Measurements from ENCODE around the gene AP3B2.

Gene AP3B2

DNA sequence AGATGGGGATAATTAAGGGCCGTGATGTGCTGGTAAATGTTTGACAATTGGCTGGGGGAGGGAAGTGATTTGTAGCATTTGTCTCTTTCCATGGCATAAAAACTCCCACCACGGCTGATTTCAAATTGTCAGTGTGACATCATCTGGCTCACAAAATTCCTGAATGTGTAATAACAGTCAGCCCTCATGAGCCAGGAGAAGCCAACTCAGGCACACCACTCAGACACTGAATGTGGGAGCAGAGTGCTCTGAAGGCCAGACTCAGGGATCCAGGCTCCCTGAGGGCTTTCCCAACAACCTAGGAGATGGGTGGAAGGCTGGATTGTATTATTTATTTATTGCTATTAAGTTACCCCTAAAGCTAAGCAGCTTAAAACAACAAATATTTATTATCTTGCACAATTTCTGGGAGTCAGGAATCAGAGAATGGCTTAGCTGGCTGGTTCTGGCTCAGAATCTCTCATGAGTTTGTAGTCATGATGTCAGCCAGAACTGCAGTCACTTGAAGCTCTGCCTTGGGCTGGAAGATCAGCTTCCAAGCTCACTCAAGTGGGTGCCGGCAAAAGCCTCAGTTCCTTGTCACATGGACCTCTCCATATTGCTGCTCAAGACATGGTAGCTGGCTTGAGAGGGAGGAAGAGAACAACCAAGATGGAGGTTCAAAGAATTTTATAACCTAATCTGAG lies 56.0 kb downstream of the AP3B2 start:
- H3K9ac ChIP-seq (ENCODE audit: low read length in 5 of 5), result no peak overlapping the region
- H3K9me3 ChIP-seq (ENCODE audit: control insufficient read depth in 5 of 5, low read length in 5 of 5), result no peaks in the 10 kb centered on the region
- no peaks in the 10 kb centered on the region for H3K36me3 ChIP-seq (ENCODE audit: control insufficient read depth in 5 of 5, insufficient read depth in 5 of 5, low read length in 5 of 5)
- peaks cover 0 to under 1% (median 0%) of the 10 kb centered on the region in 5 donors for H3K4me1 ChIP-seq (ENCODE audit: control insufficient read depth in 5 of 5, insufficient read depth in 5 of 5, low read length in 5 of 5)
- H3K4me3 ChIP-seq (ENCODE audit: low read depth in 1 of 5, low read length in 5 of 5), result no peak overlapping the region
- H3K27me3 ChIP-seq (ENCODE audit: control insufficient read depth in 5 of 5, insufficient read depth in 4 of 5, low read length in 5 of 5), result peaks cover 0 to 4% (median 0%) of the 10 kb centered on the region in 5 donors
- H3K27ac ChIP-seq (ENCODE audit: low read depth, low read length), result no peak overlapping the region

DNA sequence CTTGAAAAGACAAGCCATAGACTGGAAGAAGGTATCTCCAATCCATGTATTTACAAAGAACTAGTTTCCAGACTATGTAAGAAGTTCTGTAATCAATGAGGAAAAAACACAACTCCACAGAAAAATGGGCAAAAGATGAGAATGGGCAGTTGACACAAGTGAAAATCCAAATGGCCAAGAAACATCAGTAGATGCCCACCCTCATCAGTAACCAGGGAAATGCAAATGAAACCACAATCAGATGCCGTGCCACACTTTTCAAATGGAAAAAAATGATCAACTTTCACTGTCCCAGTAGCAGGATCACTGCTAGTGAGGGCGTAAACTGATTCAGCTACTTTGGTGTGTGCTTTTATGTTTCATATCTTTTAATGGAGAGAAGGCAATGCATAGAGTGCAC lies 58.0 kb downstream of the AP3B2 start:
- H3K9me3 ChIP-seq (ENCODE audit: control insufficient read depth in 5 of 5, low read length in 5 of 5), result no peaks in the 10 kb centered on the region

DNA sequence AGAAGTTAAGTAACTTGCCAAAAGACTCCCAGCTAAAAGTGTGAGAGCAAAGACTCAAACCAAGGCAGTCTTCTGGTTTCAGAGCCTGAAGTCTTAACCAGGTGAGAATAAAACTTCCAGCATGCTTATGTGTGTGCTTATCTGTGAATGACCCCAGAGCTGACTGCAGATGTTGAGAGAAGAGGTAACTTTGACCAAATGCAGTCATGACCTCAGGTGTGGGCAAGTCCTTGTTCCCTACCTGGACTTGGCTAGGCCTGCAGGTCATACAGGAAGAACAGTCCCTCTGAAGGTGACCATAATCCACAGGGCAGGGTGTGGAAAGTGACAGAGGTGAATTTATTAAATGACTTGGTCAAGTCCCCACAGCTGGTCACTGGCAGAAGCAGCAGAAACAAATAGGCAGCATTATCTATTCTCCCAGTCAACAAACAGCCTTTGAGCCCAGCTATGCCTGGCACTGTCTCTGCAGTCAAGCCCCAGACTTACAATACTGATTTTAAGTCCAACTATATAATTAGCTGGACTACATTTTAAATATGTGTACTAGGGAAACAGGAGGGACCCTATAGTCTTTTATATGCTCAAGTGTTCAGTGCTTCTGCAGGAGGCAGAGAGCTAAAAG lies 59.5 kb downstream of the AP3B2 start:
- no peak overlapping the region for H3K4me3 ChIP-seq (ENCODE audit: low read depth in 1 of 5, low read length in 5 of 5)
- H3K4me1 ChIP-seq (ENCODE audit: control insufficient read depth in 5 of 5, insufficient read depth in 5 of 5, low read length in 5 of 5), result peaks cover 0 to 25% (median 23%) of the 10 kb centered on the region in 5 donors
- no peaks in the 10 kb centered on the region for H3K9me3 ChIP-seq (ENCODE audit: control insufficient read depth in 5 of 5, low read length in 5 of 5)
- no peak overlapping the region for H3K27ac ChIP-seq (ENCODE audit: low read depth, low read length)
- peaks cover 0 to 15% (median 11%) of the 10 kb centered on the region in 5 donors for H3K27me3 ChIP-seq (ENCODE audit: control insufficient read depth in 5 of 5, insufficient read depth in 4 of 5, low read length in 5 of 5)
- H3K36me3 ChIP-seq (ENCODE audit: control insufficient read depth in 5 of 5, insufficient read depth in 5 of 5, low read length in 5 of 5), result no peaks in the 10 kb centered on the region
- no peak overlapping the region for H3K9ac ChIP-seq (ENCODE audit: low read length in 5 of 5)

More for the DNA sequence above, 58.0 kb downstream of the AP3B2 start:
- Histone ChIP-seq H3K4me1 (ENCODE audit: control insufficient read depth in 5 of 5, insufficient read depth in 5 of 5, low read length in 5 of 5) (peaks cover 0 to 18% (median 15%) of the 10 kb centered on the region in 5 donors), H3K27ac (ENCODE audit: low read depth, low read length) (no peak overlapping the region), H3K9ac (ENCODE audit: low read length in 5 of 5) (no peak overlapping the region), H3K27me3 (ENCODE audit: control insufficient read depth in 5 of 5, insufficient read depth in 4 of 5, low read length in 5 of 5) (peaks cover 0 to 11% (median 6%) of the 10 kb centered on the region in 5 donors), H3K36me3 (ENCODE audit: control insufficient read depth in 5 of 5, insufficient read depth in 5 of 5, low read length in 5 of 5) (no peaks in the 10 kb centered on the region), H3K4me3 (ENCODE audit: low read depth in 1 of 5, low read length in 5 of 5) (no peak overlapping the region)

DNA sequence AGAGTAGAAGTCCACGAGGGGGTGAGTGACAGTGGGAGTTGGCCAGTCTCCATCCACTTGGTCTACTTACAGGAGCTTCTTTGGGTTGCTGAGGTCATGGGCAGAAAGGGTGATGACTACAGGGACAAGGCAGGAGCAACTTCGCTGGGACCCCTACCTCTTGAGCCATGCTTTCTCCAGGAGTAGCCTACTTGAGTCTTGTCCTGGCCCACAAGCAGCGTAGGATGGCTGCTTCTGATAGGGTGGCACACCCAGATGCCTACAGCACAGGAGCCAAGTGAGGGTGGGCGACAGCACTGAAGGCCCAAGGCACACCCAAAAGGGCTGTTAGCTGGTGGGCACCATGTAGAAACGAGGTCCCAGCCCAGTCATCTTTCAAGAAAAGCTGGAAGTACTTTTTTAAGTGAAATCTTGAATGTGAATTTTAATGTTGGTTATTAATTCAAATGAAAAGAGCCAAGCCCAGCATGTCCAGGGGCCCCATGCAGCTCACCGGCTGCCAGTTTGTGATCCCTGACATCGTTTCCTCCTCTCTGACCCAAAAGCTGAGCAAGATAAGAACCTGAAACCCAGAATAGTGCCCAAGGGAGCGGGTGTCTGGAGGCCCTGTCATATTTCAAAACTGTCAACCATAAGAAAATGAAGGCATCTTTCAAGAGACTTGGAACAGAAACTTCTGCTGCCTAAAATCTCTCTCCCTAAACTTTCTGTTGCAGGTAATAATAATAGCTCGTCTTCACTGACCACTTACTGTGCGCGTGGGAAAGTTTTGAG lies 60.3 kb downstream of the AP3B2 start:
- peaks cover 0 to 25% (median 23%) of the 10 kb centered on the region in 5 donors for H3K4me1 ChIP-seq (ENCODE audit: control insufficient read depth in 5 of 5, insufficient read depth in 5 of 5, low read length in 5 of 5)
- H3K4me3 ChIP-seq (ENCODE audit: low read depth in 1 of 5, low read length in 5 of 5), result no peak overlapping the region
- H3K36me3 ChIP-seq (ENCODE audit: control insufficient read depth in 5 of 5, insufficient read depth in 5 of 5, low read length in 5 of 5), result no peaks in the 10 kb centered on the region
- no peak overlapping the region for H3K9ac ChIP-seq (ENCODE audit: low read length in 5 of 5)
- H3K27ac ChIP-seq (ENCODE audit: low read depth, low read length), result no peak overlapping the region
- H3K27me3 ChIP-seq (ENCODE audit: control insufficient read depth in 5 of 5, insufficient read depth in 4 of 5, low read length in 5 of 5), result peaks cover 0 to 15% (median 11%) of the 10 kb centered on the region in 5 donors
- H3K9me3 ChIP-seq (ENCODE audit: control insufficient read depth in 5 of 5, low read length in 5 of 5), result no peaks in the 10 kb centered on the region

DNA sequence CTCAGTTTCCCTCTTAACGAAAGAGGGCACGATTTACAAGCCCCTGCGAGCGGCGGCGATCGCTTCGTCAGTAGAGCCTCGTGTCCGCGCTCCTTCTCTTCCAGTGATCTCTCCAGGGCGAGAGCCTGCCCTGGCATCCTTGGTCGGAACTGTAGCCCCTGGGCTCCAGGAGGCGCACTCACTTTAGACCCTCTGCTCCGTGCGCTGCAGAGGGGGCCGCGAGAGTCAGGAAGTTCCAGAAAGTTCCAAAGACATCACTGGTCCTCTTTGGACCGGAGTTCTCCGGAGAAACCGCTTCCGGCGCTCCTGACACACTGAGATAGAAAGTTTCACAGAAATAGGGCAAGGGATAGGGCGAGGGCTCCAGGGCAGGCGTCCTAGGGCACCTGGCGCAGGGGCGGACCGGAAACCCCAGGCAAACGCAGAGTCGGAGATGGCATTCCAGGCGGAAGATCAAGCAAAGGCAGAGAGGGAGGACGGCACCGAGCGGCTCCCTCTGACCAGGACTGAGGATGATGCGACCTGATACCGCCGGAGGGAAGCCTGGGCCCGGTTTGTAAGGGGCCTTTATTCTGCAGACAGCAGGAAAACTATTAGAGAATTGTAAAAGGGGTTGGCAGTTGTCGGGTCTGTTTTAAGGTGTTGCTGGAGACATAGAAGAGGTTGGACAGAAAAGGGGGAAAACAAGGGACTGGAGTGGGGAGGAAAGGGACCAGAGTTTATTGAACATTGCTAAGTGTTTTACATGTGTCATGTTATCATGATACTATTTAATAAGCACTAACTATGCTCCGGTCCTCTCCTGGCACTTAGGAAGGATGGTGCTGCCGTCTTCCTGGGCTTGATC lies 61.2 kb downstream of the AP3B2 start:
- Histone ChIP-seq H3K27me3 (ENCODE audit: control insufficient read depth in 5 of 5, insufficient read depth in 4 of 5, low read length in 5 of 5) (peaks cover 0 to 16% (median 13%) of the 10 kb centered on the region in 5 donors), H3K36me3 (ENCODE audit: control insufficient read depth in 5 of 5, insufficient read depth in 5 of 5, low read length in 5 of 5) (no peaks in the 10 kb centered on the region), H3K4me3 (ENCODE audit: low read depth in 1 of 5, low read length in 5 of 5) (peak overlapping the region; percentile 48 to 65 (median 54)), H3K9ac (ENCODE audit: low read length in 5 of 5) (peak overlapping the region in 1 of 5 donors; percentile 11), H3K4me1 (ENCODE audit: control insufficient read depth in 5 of 5, insufficient read depth in 5 of 5, low read length in 5 of 5) (peaks cover 0 to 25% (median 23%) of the 10 kb centered on the region in 5 donors), H3K9me3 (ENCODE audit: control insufficient read depth in 5 of 5, low read length in 5 of 5) (no peaks in the 10 kb centered on the region), H3K27ac (ENCODE audit: low read depth, low read length) (no peak overlapping the region)

DNA sequence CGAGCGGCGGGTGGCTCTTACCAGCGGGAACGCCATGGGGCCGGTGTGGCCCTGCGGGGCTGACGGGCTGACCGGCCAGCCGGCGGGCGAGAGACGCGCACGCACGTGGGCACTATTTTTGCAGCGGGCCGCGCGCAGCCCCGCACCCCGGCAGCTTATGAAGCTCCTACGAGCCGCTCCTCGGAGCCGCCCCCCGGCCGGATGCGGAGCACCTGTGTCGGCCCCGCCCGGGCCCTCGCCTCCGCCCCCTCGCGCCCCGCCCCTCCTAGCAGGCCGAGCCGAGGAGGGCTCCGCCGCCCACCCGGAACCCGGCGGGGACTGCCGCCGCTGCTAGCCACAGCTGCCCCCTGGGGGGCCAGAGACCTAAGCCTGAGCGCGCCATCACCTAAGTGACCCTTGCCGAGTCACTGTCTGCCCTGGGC lies 61.8 kb downstream of the AP3B2 start:
- no peaks in the 10 kb centered on the region for H3K36me3 ChIP-seq (ENCODE audit: control insufficient read depth in 5 of 5, insufficient read depth in 5 of 5, low read length in 5 of 5)
- H3K27me3 ChIP-seq (ENCODE audit: control insufficient read depth in 5 of 5, insufficient read depth in 4 of 5, low read length in 5 of 5), result peaks cover 0 to 16% (median 13%) of the 10 kb centered on the region in 5 donors
- H3K9ac ChIP-seq (ENCODE audit: low read length in 5 of 5), result peak overlapping the region in 1 of 5 donors; percentile 11
- peaks cover 0 to 25% (median 23%) of the 10 kb centered on the region in 5 donors for H3K4me1 ChIP-seq (ENCODE audit: control insufficient read depth in 5 of 5, insufficient read depth in 5 of 5, low read length in 5 of 5)
- H3K9me3 ChIP-seq (ENCODE audit: control insufficient read depth in 5 of 5, low read length in 5 of 5), result no peaks in the 10 kb centered on the region
- H3K27ac ChIP-seq (ENCODE audit: low read depth, low read length), result no peak overlapping the region
- peak overlapping the region; percentile 48 to 65 (median 55) for H3K4me3 ChIP-seq (ENCODE audit: low read depth in 1 of 5, low read length in 5 of 5)

DNA sequence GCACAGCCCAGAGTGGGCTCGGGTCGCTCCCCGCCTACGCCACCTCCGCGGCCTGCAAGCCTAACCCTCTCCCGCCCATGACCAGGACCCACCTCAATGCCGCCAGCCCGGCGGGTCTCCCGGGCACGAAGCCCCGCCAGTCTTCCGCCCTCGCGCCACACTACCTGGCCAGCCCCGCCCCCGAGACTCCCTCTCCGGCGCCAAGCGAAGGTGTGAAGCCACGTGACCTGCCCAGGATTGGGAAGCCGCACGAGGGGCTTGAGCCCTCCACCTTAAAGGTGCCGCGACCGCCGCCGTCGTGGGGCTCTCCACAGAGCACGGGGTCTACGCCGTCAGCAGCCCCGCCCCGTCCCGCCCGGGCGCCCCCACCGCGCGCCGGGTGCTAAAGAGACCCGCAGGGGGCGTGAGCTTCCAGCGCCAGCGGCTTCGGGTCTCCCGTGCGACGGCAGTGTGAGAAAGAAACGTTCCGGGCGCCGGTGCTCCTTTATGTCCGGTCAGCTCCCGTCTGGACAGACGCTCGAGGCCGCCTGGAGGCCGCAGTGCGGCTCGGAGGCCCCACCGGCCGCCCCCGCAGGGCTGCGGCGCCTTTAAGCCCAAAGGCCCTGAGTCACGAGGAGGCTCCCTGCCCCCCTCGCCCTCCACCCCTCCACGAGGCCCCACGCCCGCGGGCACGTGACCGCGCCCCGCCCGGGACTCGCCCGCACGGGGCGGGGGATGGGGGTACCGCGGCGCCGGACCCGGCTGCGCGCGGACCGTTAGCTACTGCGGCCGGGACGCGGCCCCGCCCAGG lies 62.4 kb downstream of the AP3B2 start, which contains the start of gene CPEB1:
CPEB1 (minus strand) TSS at position 319 of the 790 bp plus-strand sequence. CDS start 18,904 bp downstream, outside the sequence.
- H3K4me1 ChIP-seq (ENCODE audit: control insufficient read depth in 5 of 5, insufficient read depth in 5 of 5, low read length in 5 of 5), result peaks cover 0 to 25% (median 23%) of the 10 kb centered on the region in 5 donors
- H3K27me3 ChIP-seq (ENCODE audit: control insufficient read depth in 5 of 5, insufficient read depth in 4 of 5, low read length in 5 of 5), result peaks cover 0 to 16% (median 13%) of the 10 kb centered on the region in 5 donors
- H3K9ac ChIP-seq (ENCODE audit: low read length in 5 of 5), result peak within 1 kb of the TSS in 1 of 5 donors; percentile 30
- no peak within 1 kb of the TSS for H3K27ac ChIP-seq (ENCODE audit: low read depth, low read length)
- H3K9me3 ChIP-seq (ENCODE audit: control insufficient read depth in 5 of 5, low read length in 5 of 5), result no peaks in the 10 kb centered on the region
- H3K36me3 ChIP-seq (ENCODE audit: control insufficient read depth in 5 of 5, insufficient read depth in 5 of 5, low read length in 5 of 5), result no peaks in the 10 kb centered on the region
- H3K4me3 ChIP-seq (ENCODE audit: low read depth in 1 of 5, low read length in 5 of 5), result peak within 1 kb of the TSS; percentile 48 to 65 (median 55)

DNA sequence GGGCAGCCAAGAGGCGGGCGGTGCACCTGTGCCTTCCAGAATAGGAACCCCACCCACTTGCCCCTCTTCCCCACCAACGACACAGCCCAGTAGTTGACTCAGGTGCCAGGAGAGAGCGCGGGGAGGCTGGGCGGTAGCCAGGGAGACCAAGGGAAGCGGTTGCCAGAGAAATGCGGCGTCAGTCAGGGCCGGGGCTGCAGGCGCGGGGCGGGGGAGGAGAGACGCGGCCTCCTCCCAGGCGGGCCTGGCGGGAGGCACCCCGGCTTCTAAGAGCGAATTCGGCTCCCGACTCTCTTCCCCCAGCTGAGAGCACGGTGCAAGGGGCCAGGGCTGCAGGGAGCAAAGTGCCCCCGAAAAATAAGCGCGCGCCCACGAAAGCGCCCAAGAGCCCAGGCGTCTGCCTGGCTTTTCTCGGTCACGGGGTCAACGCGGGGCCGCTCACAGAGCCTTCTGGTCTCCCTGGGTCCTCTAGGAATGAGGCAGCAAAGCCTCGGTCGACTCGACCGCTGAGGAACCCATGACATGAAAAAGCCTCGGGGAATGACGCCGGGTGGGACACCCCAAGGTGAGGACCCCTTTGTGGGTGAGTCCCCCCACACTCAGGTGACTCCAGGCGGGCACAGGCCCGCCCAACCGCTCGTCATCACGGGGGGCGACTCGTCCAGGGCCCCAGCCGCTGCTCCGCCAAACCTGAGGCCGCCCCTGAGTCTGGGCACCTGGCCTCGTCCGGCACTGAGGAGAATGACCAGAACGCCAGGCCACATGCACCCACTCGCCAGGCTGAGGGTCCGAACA lies 63.2 kb downstream of the AP3B2 start:
- Histone ChIP-seq H3K27ac (ENCODE audit: low read depth, low read length) (no peak overlapping the region), H3K36me3 (ENCODE audit: control insufficient read depth in 5 of 5, insufficient read depth in 5 of 5, low read length in 5 of 5) (no peaks in the 10 kb centered on the region), H3K4me1 (ENCODE audit: control insufficient read depth in 5 of 5, insufficient read depth in 5 of 5, low read length in 5 of 5) (peaks cover 0 to 25% (median 23%) of the 10 kb centered on the region in 5 donors), H3K9ac (ENCODE audit: low read length in 5 of 5) (peak overlapping the region in 1 of 5 donors; percentile 30), H3K9me3 (ENCODE audit: control insufficient read depth in 5 of 5, low read length in 5 of 5) (no peaks in the 10 kb centered on the region), H3K4me3 (ENCODE audit: low read depth in 1 of 5, low read length in 5 of 5) (peak overlapping the region in 4 of 5 donors; percentile 48 to 65 (median 54)), H3K27me3 (ENCODE audit: control insufficient read depth in 5 of 5, insufficient read depth in 4 of 5, low read length in 5 of 5) (peaks cover 0 to 18% (median 13%) of the 10 kb centered on the region in 5 donors)
